ENCODE results near the gene NOD2. TPM values are rescaled to one million over a fixed set of nuclear protein-coding genes. Genes with fewer than 3 reads are reported as not detected.

NOD2 gene
- total and polyA plus RNA-seq, 2 experiments from 2014 or later, result 0.27 to 0.66 TPM

DNA sequence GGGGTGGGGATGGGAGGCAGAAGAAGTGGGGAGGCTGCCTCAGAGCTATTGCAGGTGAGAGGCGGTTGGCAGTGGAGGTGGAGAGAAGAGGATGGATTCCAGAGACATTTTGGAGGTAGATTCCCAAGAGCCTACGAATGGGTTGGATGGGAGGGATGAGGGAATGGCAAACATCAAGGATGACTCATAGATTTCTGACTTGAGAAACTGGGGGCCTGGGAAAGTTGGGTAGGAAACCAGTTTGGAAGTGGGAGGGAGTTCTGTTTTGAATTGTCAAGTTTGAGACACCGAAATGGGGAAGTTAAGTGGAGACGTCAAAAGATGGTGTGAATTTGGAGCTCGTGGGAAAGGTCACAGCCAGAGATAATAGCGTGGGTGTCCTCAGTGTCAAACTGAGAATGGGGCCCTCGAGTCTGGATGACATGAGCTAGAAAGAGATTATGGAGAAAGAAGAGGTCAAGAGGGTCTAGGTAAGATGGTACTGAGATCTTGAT, 42.3 kb downstream of the NOD2 start:
- Histone ChIP-seq H3K9me2 (ENCODE audit: insufficient read depth) (0 out of 2 replicates have a peak, but pooled peaks cover 4% of the 10 kb centered on the region), H3K4me2 (no peak overlapping the region), H2AFZ (no peak overlapping the region), H3K27ac (ENCODE audit: low read depth) (no peak overlapping the region), H3K4me3 (no peak overlapping the region), H3F3A (replicated peaks; ENCODE audit: low read depth) (no peaks in the 10 kb centered on the region), H3K4me1 (ENCODE audit: insufficient read depth) (no peaks in the 10 kb centered on the region), H4K20me1 (replicated peaks; ENCODE audit: insufficient read depth) (no peaks in the 10 kb centered on the region), H3K27me3 (ENCODE audit: insufficient read depth) (no peaks in the 10 kb centered on the region), H3K79me2 (replicated peaks; ENCODE audit: insufficient read depth) (no peaks in the 10 kb centered on the region), H3K36me3 (ENCODE audit: insufficient read depth) (no peaks in the 10 kb centered on the region)
- no peaks in the 10 kb centered on the region for H3K4me1 Mint-ChIP-seq
- H3K4me3 Mint-ChIP-seq, result no peak overlapping the region
- H3K27ac Mint-ChIP-seq, result no peak overlapping the region
- ATAC-seq (no peak), DNase-seq (ENCODE audit: low spot score) (no peak)
- H3K9me3 Mint-ChIP-seq, result no peaks in the 10 kb centered on the region
- H3K27me3 Mint-ChIP-seq (ENCODE audit: insufficient read depth, low read depth, poor library complexity), result peaks cover 4% of the 10 kb centered on the region
- no peaks in the 10 kb centered on the region for H3K36me3 Mint-ChIP-seq (ENCODE audit: low read depth)
- TF ChIP-seq EZH2phosphoT487 (IDR thresholded peaks at IDR 0.05; ENCODE audit: unreplicated experiment) (no peak), NANOG (IDR thresholded peaks at IDR 0.05; ENCODE audit: borderline replicate concordance) (no peak), ZNF331 (CRISPR knock-in tag; IDR thresholded peaks at IDR 0.05; ENCODE audit: low read depth) (no peak), JUNB (IDR thresholded peaks at IDR 0.05; ENCODE audit: unreplicated experiment) (no peak), EZH2 (IDR thresholded peaks at IDR 0.05; ENCODE audit: low read depth, unreplicated experiment) (no peak), ZNF114 (CRISPR knock-in tag; IDR thresholded peaks at IDR 0.05) (no peak), POLR2AphosphoS5 (IDR thresholded peaks at IDR 0.05; ENCODE audit: low read depth) (no peak), CREB1 (CRISPR knock-in tag; IDR thresholded peaks at IDR 0.05; ENCODE audit: low read depth) (no peak), STAT1 (IDR thresholded peaks at IDR 0.05; ENCODE audit: unreplicated experiment) (no peak)
- TF ChIP-seq, protein P1, sequence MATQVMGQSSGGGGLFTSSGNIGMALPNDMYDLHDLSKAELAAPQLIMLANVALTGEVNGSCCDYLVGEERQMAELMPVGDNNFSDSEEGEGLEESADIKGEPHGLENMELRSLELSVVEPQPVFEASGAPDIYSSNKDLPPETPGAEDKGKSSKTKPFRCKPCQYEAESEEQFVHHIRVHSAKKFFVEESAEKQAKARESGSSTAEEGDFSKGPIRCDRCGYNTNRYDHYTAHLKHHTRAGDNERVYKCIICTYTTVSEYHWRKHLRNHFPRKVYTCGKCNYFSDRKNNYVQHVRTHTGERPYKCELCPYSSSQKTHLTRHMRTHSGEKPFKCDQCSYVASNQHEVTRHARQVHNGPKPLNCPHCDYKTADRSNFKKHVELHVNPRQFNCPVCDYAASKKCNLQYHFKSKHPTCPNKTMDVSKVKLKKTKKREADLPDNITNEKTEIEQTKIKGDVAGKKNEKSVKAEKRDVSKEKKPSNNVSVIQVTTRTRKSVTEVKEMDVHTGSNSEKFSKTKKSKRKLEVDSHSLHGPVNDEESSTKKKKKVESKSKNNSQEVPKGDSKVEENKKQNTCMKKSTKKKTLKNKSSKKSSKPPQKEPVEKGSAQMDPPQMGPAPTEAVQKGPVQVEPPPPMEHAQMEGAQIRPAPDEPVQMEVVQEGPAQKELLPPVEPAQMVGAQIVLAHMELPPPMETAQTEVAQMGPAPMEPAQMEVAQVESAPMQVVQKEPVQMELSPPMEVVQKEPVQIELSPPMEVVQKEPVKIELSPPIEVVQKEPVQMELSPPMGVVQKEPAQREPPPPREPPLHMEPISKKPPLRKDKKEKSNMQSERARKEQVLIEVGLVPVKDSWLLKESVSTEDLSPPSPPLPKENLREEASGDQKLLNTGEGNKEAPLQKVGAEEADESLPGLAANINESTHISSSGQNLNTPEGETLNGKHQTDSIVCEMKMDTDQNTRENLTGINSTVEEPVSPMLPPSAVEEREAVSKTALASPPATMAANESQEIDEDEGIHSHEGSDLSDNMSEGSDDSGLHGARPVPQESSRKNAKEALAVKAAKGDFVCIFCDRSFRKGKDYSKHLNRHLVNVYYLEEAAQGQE (IDR thresholded peaks at IDR 0.05; ENCODE audit: unreplicated experiment), result no peak
- TF ChIP-seq, protein P2, sequence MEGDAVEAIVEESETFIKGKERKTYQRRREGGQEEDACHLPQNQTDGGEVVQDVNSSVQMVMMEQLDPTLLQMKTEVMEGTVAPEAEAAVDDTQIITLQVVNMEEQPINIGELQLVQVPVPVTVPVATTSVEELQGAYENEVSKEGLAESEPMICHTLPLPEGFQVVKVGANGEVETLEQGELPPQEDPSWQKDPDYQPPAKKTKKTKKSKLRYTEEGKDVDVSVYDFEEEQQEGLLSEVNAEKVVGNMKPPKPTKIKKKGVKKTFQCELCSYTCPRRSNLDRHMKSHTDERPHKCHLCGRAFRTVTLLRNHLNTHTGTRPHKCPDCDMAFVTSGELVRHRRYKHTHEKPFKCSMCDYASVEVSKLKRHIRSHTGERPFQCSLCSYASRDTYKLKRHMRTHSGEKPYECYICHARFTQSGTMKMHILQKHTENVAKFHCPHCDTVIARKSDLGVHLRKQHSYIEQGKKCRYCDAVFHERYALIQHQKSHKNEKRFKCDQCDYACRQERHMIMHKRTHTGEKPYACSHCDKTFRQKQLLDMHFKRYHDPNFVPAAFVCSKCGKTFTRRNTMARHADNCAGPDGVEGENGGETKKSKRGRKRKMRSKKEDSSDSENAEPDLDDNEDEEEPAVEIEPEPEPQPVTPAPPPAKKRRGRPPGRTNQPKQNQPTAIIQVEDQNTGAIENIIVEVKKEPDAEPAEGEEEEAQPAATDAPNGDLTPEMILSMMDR (conservative IDR thresholded peaks at IDR 0.05; ENCODE audit: low read depth in 2 of 2), result no peak
- TF ChIP-seq, protein P3, sequence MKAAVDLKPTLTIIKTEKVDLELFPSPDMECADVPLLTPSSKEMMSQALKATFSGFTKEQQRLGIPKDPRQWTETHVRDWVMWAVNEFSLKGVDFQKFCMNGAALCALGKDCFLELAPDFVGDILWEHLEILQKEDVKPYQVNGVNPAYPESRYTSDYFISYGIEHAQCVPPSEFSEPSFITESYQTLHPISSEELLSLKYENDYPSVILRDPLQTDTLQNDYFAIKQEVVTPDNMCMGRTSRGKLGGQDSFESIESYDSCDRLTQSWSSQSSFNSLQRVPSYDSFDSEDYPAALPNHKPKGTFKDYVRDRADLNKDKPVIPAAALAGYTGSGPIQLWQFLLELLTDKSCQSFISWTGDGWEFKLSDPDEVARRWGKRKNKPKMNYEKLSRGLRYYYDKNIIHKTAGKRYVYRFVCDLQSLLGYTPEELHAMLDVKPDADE (IDR thresholded peaks at IDR 0.05), result no peak
- TF ChIP-seq, protein P4, sequence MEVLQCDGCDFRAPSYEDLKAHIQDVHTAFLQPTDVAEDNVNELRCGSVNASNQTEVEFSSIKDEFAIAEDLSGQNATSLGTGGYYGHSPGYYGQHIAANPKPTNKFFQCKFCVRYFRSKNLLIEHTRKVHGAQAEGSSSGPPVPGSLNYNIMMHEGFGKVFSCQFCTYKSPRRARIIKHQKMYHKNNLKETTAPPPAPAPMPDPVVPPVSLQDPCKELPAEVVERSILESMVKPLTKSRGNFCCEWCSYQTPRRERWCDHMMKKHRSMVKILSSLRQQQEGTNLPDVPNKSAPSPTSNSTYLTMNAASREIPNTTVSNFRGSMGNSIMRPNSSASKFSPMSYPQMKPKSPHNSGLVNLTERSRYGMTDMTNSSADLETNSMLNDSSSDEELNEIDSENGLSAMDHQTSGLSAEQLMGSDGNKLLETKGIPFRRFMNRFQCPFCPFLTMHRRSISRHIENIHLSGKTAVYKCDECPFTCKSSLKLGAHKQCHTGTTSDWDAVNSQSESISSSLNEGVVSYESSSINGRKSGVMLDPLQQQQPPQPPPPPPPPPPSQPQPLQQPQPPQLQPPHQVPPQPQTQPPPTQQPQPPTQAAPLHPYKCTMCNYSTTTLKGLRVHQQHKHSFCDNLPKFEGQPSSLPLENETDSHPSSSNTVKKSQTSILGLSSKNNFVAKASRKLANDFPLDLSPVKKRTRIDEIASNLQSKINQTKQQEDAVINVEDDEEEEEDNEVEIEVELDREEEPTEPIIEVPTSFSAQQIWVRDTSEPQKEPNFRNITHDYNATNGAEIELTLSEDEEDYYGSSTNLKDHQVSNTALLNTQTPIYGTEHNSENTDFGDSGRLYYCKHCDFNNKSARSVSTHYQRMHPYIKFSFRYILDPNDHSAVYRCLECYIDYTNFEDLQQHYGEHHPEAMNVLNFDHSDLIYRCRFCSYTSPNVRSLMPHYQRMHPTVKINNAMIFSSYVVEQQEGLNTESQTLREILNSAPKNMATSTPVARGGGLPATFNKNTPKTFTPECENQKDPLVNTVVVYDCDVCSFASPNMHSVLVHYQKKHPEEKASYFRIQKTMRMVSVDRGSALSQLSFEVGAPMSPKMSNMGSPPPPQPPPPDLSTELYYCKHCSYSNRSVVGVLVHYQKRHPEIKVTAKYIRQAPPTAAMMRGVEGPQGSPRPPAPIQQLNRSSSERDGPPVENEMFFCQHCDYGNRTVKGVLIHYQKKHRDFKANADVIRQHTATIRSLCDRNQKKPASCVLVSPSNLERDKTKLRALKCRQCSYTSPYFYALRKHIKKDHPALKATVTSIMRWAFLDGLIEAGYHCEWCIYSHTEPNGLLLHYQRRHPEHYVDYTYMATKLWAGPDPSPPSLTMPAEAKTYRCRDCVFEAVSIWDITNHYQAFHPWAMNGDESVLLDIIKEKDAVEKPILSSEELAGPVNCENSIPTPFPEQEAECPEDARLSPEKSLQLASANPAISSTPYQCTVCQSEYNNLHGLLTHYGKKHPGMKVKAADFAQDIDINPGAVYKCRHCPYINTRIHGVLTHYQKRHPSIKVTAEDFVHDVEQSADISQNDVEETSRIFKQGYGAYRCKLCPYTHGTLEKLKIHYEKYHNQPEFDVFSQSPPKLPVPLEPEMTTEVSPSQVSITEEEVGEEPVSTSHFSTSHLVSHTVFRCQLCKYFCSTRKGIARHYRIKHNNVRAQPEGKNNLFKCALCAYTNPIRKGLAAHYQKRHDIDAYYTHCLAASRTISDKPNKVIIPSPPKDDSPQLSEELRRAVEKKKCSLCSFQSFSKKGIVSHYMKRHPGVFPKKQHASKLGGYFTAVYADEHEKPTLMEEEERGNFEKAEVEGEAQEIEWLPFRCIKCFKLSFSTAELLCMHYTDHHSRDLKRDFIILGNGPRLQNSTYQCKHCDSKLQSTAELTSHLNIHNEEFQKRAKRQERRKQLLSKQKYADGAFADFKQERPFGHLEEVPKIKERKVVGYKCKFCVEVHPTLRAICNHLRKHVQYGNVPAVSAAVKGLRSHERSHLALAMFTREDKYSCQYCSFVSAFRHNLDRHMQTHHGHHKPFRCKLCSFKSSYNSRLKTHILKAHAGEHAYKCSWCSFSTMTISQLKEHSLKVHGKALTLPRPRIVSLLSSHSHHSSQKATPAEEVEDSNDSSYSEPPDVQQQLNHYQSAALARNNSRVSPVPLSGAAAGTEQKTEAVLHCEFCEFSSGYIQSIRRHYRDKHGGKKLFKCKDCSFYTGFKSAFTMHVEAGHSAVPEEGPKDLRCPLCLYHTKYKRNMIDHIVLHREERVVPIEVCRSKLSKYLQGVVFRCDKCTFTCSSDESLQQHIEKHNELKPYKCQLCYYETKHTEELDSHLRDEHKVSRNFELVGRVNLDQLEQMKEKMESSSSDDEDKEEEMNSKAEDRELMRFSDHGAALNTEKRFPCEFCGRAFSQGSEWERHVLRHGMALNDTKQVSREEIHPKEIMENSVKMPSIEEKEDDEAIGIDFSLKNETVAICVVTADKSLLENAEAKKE (CRISPR knock-in tag; IDR thresholded peaks at IDR 0.05), result no peak
